ENCODE data around the gene LY6G5B.

The LY6G5B gene

DNA sequence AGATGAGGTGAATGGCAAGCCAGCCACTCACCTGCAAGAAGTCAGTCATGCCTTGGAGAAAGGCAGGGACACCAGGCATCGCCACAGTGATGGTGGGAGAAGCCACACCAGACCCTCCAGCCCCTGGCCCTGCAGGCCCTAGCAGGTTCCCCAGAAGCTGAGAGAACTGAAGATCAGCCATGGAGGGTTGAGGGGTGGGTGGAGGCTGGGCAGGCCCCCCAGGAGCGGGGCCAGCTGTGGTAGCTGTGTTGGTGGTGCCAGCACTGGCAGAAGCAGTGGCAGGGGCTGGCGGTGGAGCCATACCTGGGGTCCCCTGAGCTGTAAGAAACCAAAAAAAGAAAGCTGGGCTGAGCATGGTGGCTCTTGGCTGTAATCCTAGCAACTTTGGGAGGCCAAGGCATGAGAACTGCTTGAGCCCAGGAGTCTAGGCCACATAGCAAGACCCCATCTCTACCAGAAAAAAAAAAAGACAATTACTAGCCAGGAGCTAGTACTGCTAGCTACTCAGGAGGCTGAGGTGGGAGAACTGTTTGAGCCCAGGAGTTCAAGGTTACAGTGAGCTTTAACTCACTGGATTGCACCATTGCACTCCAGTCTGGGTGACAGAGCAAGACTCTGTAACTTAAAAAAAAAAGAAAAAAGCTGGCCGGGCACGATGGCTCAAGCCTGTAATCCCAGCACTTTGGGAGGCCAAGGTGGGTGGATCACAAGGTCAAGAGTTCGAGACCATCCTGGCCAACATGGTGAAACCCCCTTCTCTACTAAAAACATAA lies 26.8 kb upstream of the LY6G5B start:
- DNase-seq: no peak

GRCh38 chr6:31643818-31644454 lies 25.8 kb upstream of the LY6G5B start:
- no peak for DNase-seq

DNA sequence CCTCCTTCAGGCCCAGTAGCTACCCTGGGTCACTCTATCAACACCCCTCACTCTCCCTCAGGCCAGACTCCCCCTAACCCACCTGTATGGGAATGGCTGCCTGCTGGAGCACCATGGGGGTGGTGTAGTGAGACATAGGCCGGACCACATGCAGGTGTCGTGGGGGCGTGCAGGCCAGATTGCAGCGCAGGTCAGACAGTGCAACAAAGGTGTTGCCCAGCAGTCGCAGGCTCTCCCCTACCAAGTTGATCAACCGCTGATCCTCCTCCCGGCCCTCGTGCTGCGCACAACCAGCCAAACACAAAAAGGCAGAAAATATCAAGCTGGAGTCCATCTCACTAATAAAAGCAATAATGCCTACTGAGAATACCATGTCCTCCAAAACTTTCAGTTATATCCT lies 24.5 kb upstream of the LY6G5B start:
- DNase-seq: no peak

- peak; percentile 63 for DNase-seq
Measured at GRCh38 chr6:31651602-31652191, 18.1 kb upstream of the LY6G5B start.

- peak; percentile 97 for DNase-seq
Measured at GRCh38 chr6:31652925-31653724, 16.7 kb upstream of the LY6G5B start.

GRCh38 chr6:31654574-31655348 lies 15.0 kb upstream of the LY6G5B start:
- no peak for DNase-seq

- DNase-seq: no peak
Measured at GRCh38 chr6:31655349-31656237, 14.2 kb upstream of the LY6G5B start, which contains the start of gene APOM. TSS of gene APOM (plus strand) at chr6:31655894. CDS start at chr6:31655967, 73 bp downstream.

DNA sequence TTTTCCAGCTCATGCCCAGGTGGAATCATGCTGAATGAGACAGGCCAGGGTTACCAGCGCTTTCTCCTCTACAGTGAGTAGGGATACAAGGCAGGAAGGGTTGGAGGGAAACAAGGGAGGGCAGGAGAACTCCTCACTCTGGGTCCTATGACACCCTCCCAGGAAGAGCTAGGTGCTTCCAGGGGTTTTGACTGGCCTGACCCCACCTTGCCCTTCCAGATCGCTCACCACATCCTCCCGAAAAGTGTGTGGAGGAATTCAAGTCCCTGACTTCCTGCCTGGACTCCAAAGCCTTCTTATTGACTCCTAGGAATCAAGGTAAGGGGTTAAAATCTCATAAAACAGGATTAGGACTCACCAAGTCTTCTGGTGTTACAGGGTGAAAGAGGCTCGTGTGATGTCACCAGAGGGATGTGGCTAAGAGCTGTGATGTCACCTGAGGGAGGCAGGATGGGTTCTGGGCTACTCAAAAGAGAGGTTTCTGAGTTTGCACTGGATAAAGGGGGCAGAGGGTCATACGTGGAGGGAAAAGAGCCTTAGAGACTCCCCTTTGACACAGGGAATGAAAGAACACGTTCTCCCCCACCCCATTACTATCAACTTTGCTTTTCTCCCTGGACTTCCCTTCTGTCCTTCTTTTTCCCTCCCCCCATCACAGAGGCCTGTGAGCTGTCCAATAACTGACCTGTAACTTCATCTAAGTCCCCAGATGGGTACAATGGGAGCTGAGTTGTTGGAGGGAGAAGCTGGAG lies 12.2 kb upstream of the LY6G5B start:
- no peak for DNase-seq

DNA sequence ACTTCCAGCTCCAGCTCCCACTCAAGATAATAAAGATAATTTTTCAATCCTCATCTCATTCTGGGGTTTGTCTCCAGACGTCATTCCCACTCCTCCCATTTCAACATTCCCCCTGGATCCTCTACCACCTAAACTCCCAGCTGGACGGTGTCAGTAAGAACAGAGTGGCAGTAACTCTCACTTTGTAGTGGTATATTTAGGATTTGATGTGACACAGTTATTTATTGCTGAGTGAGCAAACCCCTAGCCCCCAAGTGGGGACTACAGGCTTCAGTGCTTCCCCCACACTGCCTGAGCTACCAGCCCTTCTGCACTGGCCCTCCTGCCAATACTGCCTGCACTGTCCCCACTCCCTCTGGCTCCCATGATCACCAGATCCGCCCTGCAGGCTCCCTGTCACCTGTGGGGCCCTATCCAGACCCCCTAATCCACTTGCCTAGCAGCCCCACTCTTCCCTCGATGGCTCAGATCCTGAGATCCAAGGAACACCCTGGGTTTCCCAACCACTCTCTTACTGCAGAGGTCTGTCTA lies 11.6 kb upstream of the LY6G5B start:
- no peak for DNase-seq

- DNase-seq: no peak
Measured at GRCh38 chr6:31658983-31659648, 10.7 kb upstream of the LY6G5B start.

DNA sequence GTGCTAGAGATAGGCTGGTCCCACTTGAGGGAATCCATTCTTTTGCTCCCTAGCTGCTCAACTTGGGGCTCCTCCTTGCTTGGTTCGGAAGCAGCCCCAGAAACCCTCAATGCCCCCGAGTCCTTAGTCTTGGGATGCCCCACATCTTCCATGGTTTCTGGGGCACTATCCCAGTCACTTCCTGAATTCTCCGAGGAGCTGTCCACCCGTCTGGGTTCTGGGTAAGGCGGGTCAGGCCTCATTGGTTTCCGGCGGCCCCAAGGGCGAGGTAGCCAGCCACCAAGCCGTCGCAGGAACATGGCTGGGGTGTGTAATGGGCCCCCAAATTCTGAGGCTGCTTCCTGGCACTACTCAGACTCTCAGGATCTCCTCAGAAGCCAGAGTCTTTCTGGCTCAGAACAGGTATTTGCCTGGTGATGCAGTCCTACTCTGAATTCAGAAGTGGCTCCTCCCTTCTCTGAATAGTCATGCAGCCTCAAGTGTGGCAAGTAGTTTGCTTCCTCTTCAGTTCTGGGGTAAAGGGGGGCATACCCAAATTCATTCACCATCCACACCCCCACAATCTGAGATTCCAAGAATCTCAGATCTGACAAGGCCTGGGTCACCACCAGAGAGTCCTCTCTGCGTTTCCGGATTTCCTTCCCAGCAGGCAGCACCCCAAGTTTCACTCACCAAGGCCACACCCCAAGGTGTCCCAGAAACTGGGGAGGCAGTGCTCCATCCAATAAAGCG lies 10.0 kb upstream of the LY6G5B start:
- no peak for DNase-seq

DNA sequence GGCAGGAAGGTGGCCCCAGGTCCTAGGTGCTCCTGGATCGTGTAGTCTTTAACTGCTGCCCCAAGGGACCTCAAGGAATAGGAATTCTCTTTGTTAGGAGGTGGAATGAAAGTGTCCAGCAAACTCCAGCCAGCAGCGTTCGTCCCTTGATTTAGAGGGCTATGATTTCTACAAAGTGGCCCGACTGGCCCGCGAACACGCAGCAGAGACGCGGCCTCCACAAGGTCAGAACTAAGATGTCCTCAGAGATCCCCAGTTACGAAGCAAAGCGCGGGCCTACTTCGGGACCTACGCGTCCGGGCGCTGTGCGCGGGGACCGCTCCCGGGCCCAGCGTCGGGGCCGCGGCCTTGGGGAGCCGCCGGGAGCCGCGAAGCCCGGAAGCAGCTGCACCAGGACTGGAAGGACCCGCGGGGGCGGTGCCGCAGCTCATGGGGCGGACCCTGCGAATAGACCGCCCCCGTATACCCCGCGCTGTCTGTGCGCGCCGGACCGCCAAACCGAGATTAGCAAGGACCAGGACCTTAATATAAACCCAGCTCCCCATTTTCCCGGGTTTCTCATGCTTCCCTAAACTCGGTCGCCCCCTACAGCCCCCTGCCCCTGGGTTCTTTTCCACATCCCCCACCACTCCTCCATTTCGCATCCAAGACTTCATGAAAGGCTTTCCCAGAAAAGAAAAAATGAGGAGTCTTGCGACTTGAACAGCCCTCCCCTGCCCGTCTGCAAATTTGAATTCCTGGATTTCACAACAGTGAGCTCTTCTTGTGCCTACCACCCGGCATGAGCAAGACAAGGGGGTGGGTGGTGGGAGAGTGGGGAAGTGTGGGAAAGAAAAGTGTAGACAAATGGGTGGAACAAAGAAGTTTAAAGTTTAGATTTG lies 9.2 kb upstream of the LY6G5B start, which contains the start of gene C6orf47:
Gene C6orf47 (minus strand): TSS at position 398 of the 881 bp plus-strand sequence. CDS start 831 bp downstream, outside the sequence.
- peak; percentile 90 for DNase-seq

GRCh38 chr6:31661262-31662123 lies 8.3 kb upstream of the LY6G5B start:
- DNase-seq: no peak

GRCh38 chr6:31662124-31662723 lies 7.6 kb upstream of the LY6G5B start:
- DNase-seq: no peak

- no peak for DNase-seq
Measured at GRCh38 chr6:31663126-31663960, 6.4 kb upstream of the LY6G5B start.
